ENCODE data around the gene MYADML2.

DNA sequence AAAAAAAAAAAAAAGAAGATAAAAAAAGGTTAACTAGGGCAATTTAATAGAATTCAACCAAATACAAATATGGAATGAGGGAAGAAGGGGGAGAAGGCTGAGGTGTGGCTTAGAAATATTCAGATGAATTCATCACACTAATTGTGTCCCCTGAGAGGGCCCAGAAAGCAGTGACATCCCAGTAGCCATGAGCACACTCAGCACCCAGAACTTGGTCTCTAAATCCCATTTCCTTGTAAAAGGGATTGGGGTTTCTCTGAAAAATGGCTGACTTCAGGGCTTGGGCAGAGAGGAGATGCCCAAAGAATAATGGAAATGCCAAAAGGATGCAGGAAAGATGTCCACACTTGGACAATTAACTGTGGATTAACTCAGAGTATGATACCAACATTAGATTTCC, 26.4 kb upstream of the MYADML2 start:
- TF ChIP-seq, protein P1, sequence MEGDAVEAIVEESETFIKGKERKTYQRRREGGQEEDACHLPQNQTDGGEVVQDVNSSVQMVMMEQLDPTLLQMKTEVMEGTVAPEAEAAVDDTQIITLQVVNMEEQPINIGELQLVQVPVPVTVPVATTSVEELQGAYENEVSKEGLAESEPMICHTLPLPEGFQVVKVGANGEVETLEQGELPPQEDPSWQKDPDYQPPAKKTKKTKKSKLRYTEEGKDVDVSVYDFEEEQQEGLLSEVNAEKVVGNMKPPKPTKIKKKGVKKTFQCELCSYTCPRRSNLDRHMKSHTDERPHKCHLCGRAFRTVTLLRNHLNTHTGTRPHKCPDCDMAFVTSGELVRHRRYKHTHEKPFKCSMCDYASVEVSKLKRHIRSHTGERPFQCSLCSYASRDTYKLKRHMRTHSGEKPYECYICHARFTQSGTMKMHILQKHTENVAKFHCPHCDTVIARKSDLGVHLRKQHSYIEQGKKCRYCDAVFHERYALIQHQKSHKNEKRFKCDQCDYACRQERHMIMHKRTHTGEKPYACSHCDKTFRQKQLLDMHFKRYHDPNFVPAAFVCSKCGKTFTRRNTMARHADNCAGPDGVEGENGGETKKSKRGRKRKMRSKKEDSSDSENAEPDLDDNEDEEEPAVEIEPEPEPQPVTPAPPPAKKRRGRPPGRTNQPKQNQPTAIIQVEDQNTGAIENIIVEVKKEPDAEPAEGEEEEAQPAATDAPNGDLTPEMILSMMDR (conservative IDR thresholded peaks at IDR 0.05; ENCODE audit: low read length): no peak
- no peak for TF ChIP-seq EZH2phosphoT487 (IDR thresholded peaks at IDR 0.05; ENCODE audit: borderline replicate concordance, low read depth, low read length)
